C4-2B (cell line): ENCODE results near the gene SLCO3A1.

Experiments used
- ZFX ChIP-seq: fragments of 450-650 bp; IDR thresholded peaks from 2 replicates; pipeline ENCODE4 v1.6.1; 2017
- TF ChIP-seq, protein P1 (sequence below): fragments of 450-650 bp; conservative IDR thresholded peaks from 2 replicates; pipeline ENCODE4 v1.5.1; 2017; ENCODE audit warnings: mild to moderate bottlenecking

DNA sequence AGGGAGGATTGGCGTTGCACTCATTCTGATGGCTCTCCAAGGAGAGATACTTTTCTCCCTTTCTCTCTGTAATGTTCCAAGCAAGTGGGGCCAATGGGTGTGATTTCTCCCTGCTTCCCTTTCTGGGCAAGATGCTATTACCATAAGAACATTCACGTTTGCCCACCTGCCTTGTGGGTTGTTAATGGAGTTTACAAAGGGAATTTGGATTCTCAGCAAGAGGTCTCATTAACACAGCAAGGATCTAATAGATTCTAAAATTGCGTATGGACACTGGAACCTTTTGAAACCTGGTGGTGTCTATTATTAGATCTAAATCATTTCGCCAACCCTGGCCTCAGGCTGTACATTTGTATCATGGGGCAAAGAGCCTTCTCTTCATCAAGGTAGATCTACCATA, 74.1 kb downstream of the SLCO3A1 start:
- TF ChIP-seq ZFX, result no peak
- TF ChIP-seq, protein P1, sequence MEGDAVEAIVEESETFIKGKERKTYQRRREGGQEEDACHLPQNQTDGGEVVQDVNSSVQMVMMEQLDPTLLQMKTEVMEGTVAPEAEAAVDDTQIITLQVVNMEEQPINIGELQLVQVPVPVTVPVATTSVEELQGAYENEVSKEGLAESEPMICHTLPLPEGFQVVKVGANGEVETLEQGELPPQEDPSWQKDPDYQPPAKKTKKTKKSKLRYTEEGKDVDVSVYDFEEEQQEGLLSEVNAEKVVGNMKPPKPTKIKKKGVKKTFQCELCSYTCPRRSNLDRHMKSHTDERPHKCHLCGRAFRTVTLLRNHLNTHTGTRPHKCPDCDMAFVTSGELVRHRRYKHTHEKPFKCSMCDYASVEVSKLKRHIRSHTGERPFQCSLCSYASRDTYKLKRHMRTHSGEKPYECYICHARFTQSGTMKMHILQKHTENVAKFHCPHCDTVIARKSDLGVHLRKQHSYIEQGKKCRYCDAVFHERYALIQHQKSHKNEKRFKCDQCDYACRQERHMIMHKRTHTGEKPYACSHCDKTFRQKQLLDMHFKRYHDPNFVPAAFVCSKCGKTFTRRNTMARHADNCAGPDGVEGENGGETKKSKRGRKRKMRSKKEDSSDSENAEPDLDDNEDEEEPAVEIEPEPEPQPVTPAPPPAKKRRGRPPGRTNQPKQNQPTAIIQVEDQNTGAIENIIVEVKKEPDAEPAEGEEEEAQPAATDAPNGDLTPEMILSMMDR, result no peak
